ENCODE data around the gene CBX5. TPM values are rescaled to one million over a fixed set of nuclear protein-coding genes. Genes with fewer than 3 reads are reported as not detected.
A peak's percentile ranks its signal among the peaks of the same experiment; 100 is the strongest.
"Not testable (repeated sequence)": the region's sequence is repeated elsewhere in the genome, so short reads cannot be mapped to it uniquely, and the experiment has no call there.

Gene CBX5
- total and polyA plus RNA-seq, 2 donors: 8.9 to 83.2 TPM

DNA sequence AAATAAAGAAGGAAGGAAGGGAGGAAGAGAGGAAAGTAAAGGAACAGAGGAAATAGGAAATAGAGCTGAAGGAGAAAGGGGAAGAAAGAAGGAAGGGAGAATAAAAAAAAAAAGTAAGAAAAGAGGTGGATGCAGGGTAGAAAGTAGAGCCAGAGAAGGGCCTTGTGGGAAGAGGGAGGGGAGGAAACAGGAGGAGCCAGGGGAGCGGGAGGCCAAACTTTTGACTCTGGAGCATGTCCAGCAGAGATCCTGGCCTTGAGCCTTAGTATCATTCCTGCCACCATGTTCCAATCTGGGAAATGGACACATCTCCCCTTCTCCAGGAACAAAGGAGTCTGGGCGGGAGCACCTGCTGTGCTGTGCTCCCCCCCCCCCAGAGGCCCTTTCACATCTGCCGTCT lies 80.0 kb downstream of the CBX5 start:
- H3K4me1 ChIP-seq (ENCODE audit: insufficient read depth): no peaks in the 10 kb centered on the region
- H3K4me3 ChIP-seq (ENCODE audit: low read depth, low read length): no peak overlapping the region
- 69% methylated on average over 3 of the region's 3 CpGs for WGBS
- H3K36me3 ChIP-seq (ENCODE audit: insufficient read depth): no peaks in the 10 kb centered on the region
- no peak for DNase-seq (ENCODE audit: extremely low spot score)
- no peak overlapping the region for H3K27ac ChIP-seq (ENCODE audit: low read depth)

- no peak for DNase-seq (ENCODE audit: extremely low spot score)
- H3K4me1 ChIP-seq (ENCODE audit: insufficient read depth): no peaks in the 10 kb centered on the region
- H3K27ac ChIP-seq (ENCODE audit: low read depth): no peak overlapping the region
- no peak overlapping the region for H3K4me3 ChIP-seq (ENCODE audit: low read depth, low read length)
- no peaks in the 10 kb centered on the region for H3K36me3 ChIP-seq (ENCODE audit: insufficient read depth)
- 72% methylated on average over 6 of the region's 6 CpGs for WGBS
Measured at GRCh38 chr12:54199034-54199433, 80.9 kb downstream of the CBX5 start.

DNA sequence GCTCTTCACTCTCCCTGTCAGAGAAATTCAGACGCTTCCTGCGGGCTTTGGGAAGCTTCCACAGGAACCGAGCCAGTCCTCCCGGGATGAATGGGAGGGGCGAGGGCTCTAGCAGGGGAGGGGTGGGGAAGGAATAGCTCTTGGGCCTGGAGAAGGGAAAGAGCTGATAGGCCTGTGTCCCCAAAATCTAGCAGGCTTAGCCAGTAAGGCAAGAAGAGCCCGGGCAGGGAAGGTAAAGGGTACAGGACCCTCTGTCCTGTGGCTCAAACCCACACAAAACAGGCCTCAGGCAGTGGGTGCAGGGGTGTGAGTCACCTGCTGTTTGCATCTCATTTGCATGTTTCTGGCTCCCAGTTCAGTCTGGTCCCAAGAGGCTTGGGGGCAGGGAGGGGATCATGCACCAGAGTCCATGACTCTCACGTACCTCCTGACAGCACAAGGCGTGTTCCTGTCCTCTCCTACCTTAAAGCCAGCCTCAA lies 82.5 kb downstream of the CBX5 start:
- DNase-seq (ENCODE audit: extremely low spot score): no peak
- Histone ChIP-seq H3K27ac (ENCODE audit: low read depth) (no peak overlapping the region), H3K4me3 (ENCODE audit: low read depth, low read length) (no peak overlapping the region), H3K36me3 (ENCODE audit: insufficient read depth) (no peaks in the 10 kb centered on the region), H3K4me1 (ENCODE audit: insufficient read depth) (no peaks in the 10 kb centered on the region)
- 52% methylated on average over 8 of the region's 8 CpGs for WGBS

DNA sequence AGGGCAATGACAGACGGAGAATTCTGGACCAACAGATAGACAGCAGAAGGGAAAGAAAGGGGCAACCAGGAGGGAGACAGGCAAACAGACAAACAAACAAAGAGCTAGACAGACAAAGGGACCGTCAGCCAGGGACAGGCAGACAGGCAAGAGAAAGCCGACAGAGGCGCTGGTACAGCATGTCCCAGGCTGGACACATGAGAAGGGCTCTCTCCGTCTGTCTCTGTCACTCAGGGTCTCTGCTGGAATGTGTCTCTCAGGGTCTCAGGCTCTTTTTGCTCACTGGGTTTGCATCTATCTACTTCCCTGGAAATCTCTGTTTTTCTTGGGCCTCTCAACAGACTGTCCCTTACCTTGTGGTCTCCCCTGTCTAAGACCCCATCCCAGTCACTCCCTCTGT lies 82.9 kb downstream of the CBX5 start:
- Histone ChIP-seq H3K4me1 (ENCODE audit: insufficient read depth) (no peaks in the 10 kb centered on the region), H3K4me3 (ENCODE audit: low read depth, low read length) (no peak overlapping the region), H3K36me3 (ENCODE audit: insufficient read depth) (no peaks in the 10 kb centered on the region), H3K27ac (ENCODE audit: low read depth) (no peak overlapping the region)
- DNase-seq (ENCODE audit: extremely low spot score): no peak
- WGBS: 76% methylated on average over 5 of the region's 5 CpGs

DNA sequence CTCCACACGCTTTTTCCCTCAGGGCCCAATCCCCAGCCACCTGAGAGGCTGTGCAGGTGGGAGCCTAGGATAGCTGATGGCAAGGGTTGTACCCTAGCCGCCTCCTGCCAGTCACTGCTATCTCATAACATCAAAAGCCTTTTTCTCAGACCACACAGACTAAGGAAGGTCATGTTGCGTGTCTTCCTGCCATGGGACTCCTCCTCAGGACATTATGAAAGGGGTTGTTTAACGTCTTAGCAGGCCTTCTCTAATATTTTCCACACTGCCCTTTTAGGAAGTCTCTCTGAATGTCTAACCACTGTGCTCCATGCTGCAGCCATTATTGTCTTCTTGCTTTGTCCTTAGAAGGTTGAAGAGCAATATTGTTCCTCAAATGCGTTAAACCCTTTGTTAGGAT lies 83.5 kb downstream of the CBX5 start:
- no peaks in the 10 kb centered on the region for H3K36me3 ChIP-seq (ENCODE audit: insufficient read depth)
- no peak overlapping the region for H3K4me3 ChIP-seq (ENCODE audit: low read depth, low read length)
- no peak overlapping the region for H3K27ac ChIP-seq (ENCODE audit: low read depth)
- H3K4me1 ChIP-seq (ENCODE audit: insufficient read depth): no peaks in the 10 kb centered on the region
- DNase-seq (ENCODE audit: extremely low spot score): no peak
- WGBS: 73% methylated on average over 5 of the region's 5 CpGs

GRCh38 chr12:54195737-54196347 lies 84.1 kb downstream of the CBX5 start:
- Histone ChIP-seq H3K27ac (ENCODE audit: low read depth) (no peak overlapping the region), H3K36me3 (ENCODE audit: insufficient read depth) (no peaks in the 10 kb centered on the region), H3K4me1 (ENCODE audit: insufficient read depth) (no peaks in the 10 kb centered on the region), H3K4me3 (ENCODE audit: low read depth, low read length) (no peak overlapping the region)
- WGBS: 13% methylated on average over 17 of the region's 17 CpGs
- DNase-seq (ENCODE audit: extremely low spot score): no peak

DNA sequence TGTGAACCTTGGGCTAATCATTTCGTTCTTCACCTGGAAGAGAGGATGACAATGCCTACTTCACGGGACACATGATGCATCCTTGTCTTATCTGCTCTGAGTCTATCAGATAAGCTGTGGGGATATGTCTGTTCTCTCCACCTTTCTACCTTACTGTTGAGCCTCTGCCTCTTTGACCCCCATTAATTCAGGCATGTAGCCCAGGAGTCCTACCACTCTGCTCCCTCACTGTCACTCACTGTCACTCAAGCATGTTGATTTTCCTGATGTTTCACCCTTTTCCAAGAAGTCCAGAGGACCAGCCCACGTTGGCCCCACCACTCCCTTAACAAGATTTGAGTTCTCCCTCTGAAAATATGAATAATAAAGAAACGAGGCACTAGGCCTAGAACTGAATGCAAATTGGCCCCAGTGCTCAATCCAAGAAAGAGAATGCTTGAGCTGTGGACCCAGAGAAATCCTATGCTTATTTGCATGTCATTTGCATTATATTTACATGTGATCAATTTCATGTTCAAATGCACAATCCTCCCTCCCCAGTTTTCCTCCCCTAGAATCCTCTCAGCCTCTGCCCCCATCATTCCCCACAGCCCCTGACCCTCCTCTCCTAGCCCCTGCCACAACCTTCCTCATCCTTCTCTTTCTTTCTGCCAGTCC lies 84.7 kb downstream of the CBX5 start:
- WGBS: 56% methylated on average over 4 of the region's 4 CpGs
- Histone ChIP-seq H3K27ac (ENCODE audit: low read depth) (no peak overlapping the region), H3K4me1 (ENCODE audit: insufficient read depth) (no peaks in the 10 kb centered on the region), H3K4me3 (ENCODE audit: low read depth, low read length) (no peak overlapping the region), H3K36me3 (ENCODE audit: insufficient read depth) (no peaks in the 10 kb centered on the region)
- DNase-seq (ENCODE audit: extremely low spot score): no peak

DNA sequence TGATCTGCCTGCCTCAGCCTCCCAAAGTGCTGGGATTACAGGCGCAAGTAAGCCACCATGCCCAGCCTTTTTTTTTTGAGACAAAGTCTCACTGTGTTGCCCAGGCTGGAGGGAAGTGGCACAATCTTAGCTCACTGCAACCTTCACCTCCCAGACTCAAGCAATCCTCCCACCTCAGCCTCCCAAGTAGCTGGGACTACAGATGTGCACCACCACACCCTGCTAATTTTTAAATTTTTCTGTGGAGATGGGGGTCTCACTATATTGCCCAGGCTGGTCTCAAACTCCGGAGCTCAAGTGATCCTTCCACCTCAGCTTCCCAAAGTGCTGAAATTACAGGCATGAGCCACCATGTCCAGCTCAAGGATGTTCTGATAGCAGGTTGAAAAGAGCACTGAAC lies 85.3 kb downstream of the CBX5 start:
- not testable (repeated sequence) for H3K27ac ChIP-seq (ENCODE audit: low read depth); H3K36me3 ChIP-seq (ENCODE audit: insufficient read depth); H3K4me3 ChIP-seq (ENCODE audit: low read depth, low read length); DNase-seq (ENCODE audit: extremely low spot score); H3K4me1 ChIP-seq (ENCODE audit: insufficient read depth)
- 83% methylated on average over 2 of the region's 2 CpGs for WGBS

DNA sequence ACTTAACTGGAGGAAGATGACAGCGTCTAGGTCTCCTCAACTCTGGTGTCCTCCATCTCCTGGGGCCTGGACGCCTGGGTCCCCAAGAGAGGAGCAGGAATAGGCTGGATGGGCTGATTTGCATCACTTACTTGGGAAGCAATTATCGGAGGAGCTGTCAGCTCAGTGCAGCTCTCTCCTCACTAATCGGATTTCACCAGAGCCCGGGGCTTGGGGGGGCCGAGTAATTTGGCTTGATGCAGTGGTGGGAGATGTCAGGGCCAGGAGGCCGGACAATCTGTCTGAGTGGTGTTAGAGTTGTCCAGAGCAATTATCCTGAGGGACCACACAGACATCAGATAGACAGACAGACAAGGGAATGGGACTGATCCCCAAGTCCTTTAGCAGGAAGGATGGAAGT lies 86.5 kb downstream of the CBX5 start:
- DNase-seq (ENCODE audit: extremely low spot score): no peak
- 58% methylated on average over 7 of the region's 7 CpGs for WGBS
- no peaks in the 10 kb centered on the region for H3K4me1 ChIP-seq (ENCODE audit: insufficient read depth)
- H3K27ac ChIP-seq (ENCODE audit: low read depth): no peak overlapping the region
- H3K4me3 ChIP-seq (ENCODE audit: low read depth, low read length): no peak overlapping the region
- H3K36me3 ChIP-seq (ENCODE audit: insufficient read depth): no peaks in the 10 kb centered on the region

DNA sequence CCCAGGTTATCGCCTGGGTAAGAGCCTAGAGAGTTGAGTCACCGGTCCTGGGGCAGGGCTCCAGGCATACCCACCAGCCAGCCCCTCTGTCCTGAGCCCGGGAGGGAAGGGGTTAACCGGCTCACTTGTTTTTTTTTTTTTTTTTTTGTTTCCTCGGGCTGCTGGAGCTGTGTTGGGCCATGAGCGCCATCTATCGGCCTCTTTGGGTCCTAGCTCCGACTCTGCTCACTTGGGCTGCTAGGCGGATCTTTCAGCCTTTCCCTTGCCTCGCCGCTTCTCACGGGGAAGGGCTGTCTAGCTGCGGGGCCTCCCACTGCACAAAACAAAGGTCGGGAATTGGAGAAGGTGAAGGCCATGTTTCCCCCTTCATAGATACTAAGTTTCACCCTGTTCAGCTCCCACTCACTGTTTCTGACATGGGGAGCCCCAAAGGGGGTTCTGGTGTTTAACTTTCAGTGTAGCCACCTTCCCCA lies 88.3 kb downstream of the CBX5 start:
- WGBS: 2% methylated on average over 14 of the region's 14 CpGs
- H3K4me3 ChIP-seq (ENCODE audit: low read depth, low read length): no peak overlapping the region
- peak; percentile 68 for DNase-seq (ENCODE audit: extremely low spot score)

GRCh38 chr12:54191126-54191525 lies 88.8 kb downstream of the CBX5 start:
- WGBS: 36% methylated on average over 4 of the region's 4 CpGs
- Histone ChIP-seq H3K27ac (ENCODE audit: low read depth) (no peak overlapping the region), H3K4me3 (ENCODE audit: low read depth, low read length) (no peak overlapping the region), H3K4me1 (ENCODE audit: insufficient read depth) (no peaks in the 10 kb centered on the region), H3K36me3 (ENCODE audit: insufficient read depth) (no peaks in the 10 kb centered on the region)
- no peak for DNase-seq (ENCODE audit: extremely low spot score)

More for the DNA sequence above, 88.3 kb downstream of the CBX5 start:
- Histone ChIP-seq H3K36me3 (ENCODE audit: insufficient read depth) (no peaks in the 10 kb centered on the region), H3K4me1 (ENCODE audit: insufficient read depth) (no peaks in the 10 kb centered on the region), H3K27ac (ENCODE audit: low read depth) (no peak overlapping the region)

GRCh38 chr12:54189198-54189539 lies 90.8 kb downstream of the CBX5 start:
- 17% methylated on average over 3 of the region's 3 CpGs for WGBS
- Histone ChIP-seq H3K4me3 (ENCODE audit: low read depth, low read length) (peak overlapping the region; percentile 83), H3K4me1 (ENCODE audit: insufficient read depth) (no peaks in the 10 kb centered on the region), H3K36me3 (ENCODE audit: insufficient read depth) (no peaks in the 10 kb centered on the region), H3K27ac (ENCODE audit: low read depth) (no peak overlapping the region)
- DNase-seq (ENCODE audit: extremely low spot score): no peak

DNA sequence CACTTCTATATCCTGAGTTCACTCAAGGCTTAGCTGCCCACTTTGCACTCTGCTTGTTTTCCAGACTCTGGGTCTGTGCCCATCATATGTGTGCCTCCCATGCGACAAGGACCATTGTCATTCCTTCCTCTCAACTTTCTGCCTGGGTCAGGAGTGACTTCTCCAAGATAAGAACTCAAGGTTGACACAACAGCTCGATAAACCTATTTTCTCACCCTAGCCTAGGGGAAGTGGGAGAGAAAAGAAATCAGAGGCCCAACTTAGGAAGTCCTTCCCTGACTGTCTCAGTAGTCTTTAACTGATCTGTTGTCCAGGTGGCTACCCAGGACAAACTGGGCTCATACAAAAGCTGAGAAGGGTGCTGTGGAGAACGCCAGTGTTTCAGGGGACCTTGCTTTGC lies 92.8 kb downstream of the CBX5 start:
- H3K36me3 ChIP-seq (ENCODE audit: insufficient read depth): no peaks in the 10 kb centered on the region
- 91% methylated on average over 3 of the region's 3 CpGs for WGBS
- H3K4me3 ChIP-seq (ENCODE audit: low read depth, low read length): no peak overlapping the region
- no peak for DNase-seq (ENCODE audit: extremely low spot score)
- H3K27ac ChIP-seq (ENCODE audit: low read depth): no peak overlapping the region
- no peaks in the 10 kb centered on the region for H3K4me1 ChIP-seq (ENCODE audit: insufficient read depth)

GRCh38 chr12:54185919-54186318 lies 94.0 kb downstream of the CBX5 start:
- DNase-seq (ENCODE audit: extremely low spot score): no peak
- H3K4me3 ChIP-seq (ENCODE audit: low read depth, low read length): no peak overlapping the region
- WGBS: 89% methylated on average over 1 of the region's 1 CpG

More at GRCh38 chr12:54185919-54186318, 94.0 kb downstream of the CBX5 start:
- H3K36me3 ChIP-seq (ENCODE audit: insufficient read depth): no peaks in the 10 kb centered on the region
- H3K27ac ChIP-seq (ENCODE audit: low read depth): no peak overlapping the region
- H3K4me1 ChIP-seq (ENCODE audit: insufficient read depth): no peaks in the 10 kb centered on the region

Data from urinary bladder (tissue), 4 donors.